Adrenal gland (tissue), 12 donors: ENCODE measurements around the gene CYTH3. TPM values are rescaled to one million over a fixed set of nuclear protein-coding genes. Genes with fewer than 3 reads are reported as not detected.

ENCODE experiments used
- DNase-seq, 7 donors: peaks; one replicate each; pipeline ENCODE4 v3.0.0-alpha.2; 2019 to 2020
- H3K27ac ChIP-seq, 5 donors: fragments of 200-600 bp; sonication (generic) in 4 of 5; 1 replicate in 3 of 5; 2 replicates in 2 of 5; pipeline versions ENCODE4 v1.5.1 to v1.8.0; 2016 to 2020; ENCODE audit warnings: mild to moderate bottlenecking in 1 of 5
- H3K27me3 ChIP-seq: fragments of 200-600 bp; 2 replicates; pipeline ENCODE4 v1.8.0; 2021
- H3K36me3 ChIP-seq, 2 donors: fragments of 200-600 bp; replicated peaks in 1 of 2; 1 replicate in 1 of 2; 2 replicates in 1 of 2; pipeline versions ENCODE4 v1.5.1 to v1.8.0; 2018 to 2022
- H3K4me1 ChIP-seq, 2 donors: fragments of 200-600 bp; replicated peaks in 1 of 2; 1 replicate in 1 of 2; 2 replicates in 1 of 2; pipeline versions ENCODE4 v1.5.1 to v1.8.0; 2018 to 2021
- H3K4me3 ChIP-seq, 4 donors: fragments of 200-600 bp; sonication (generic) in 3 of 4; one replicate each; pipeline ENCODE4 v1.5.1; 2016 to 2018
- H3K9me3 ChIP-seq, 3 donors: fragments of 200-600 bp; sonication (generic) in 1 of 3; replicated peaks in 1 of 3; 1 replicate in 2 of 3; 2 replicates in 1 of 3; pipeline versions ENCODE4 v1.5.1 to v1.8.0; 2016 to 2021
- CTCF ChIP-seq, 6 experiments: fragments of 450-650 bp in 4 of 6; fragments of 200-600 bp in 2 of 6; sonication (generic) in 1 of 6; IDR thresholded peaks; 1 replicate in 5 of 6; 2 replicates in 1 of 6; pipeline versions ENCODE4 v1.5.1 to v1.8.0; 2016 to 2021; ENCODE audit warnings: antibody characterized with exemption in 6 of 6, mild to moderate bottlenecking in 2 of 6, moderate library complexity in 1 of 6
- POLR2A ChIP-seq, 2 donors: fragments of 450-650 bp; IDR thresholded peaks; one replicate each; pipeline ENCODE4 v1.6.1; 2017; ENCODE audit warnings: antibody characterized with exemption in 2 of 2, mild to moderate bottlenecking in 2 of 2, moderate library complexity in 1 of 2
- WGBS, 4 donors: extraction: QIAGEN DNeasy Blood & Tissue Kit in 2 of 4; methylation state at CpG; one replicate each; pipeline versions ENCODE4 v1.1.5 to v1.1.7; 2013 to 2017; 5-methylcytosine and 5-hydroxymethylcytosine counted together
- intact Hi-C, 2 donors: fragments of 100-400 bp; cut with DNase I; formaldehyde crosslinking; loops; one replicate each; pipeline versions ENCODE4 v1.14.1 to v1.15.0; 2022 to 2023
- polyA plus RNA-seq, 3 donors: library from polyadenylated mRNA; stranded (reverse); fragments of 200-250 nt in 2 of 3; fragments of 350-450 nt in 1 of 3; fragmentation: Illumina TruSeq in 1 of 3; extraction: RNeasy Lipid Tissue Mini Kit (QIAGEN cat#74804) in 1 of 3; gene quantifications; one replicate each; pipeline ENCODE4 v1.2.3, GENCODE V29; 2013 to 2014
- total RNA-seq, 9 donors: library from RNA; depleted of rRNA in 4 of 9; stranded (reverse); fragments of >200 nt in 4 of 9; fragments of 120-200 nt in 1 of 9; fragmentation: NEBNext Ultra II Directional in 1 of 9; extraction: Animal tissue kit (Norgen Biotek cat#: 25700) in 1 of 9; gene quantifications; one replicate each; pipeline versions ENCODE4 v1.1.0 to v1.2.4, GENCODE V29; 2013 to 2023
- donor health status: healthy with polysubstance abuse.
- donor health status: Bipolar disorder and iron deficiency.
- donor health status: DM: yes; HTN: yes; CAD: no.
- donor health status: DM: no; HTN: no; CAD: no.
- donor health status: DM: no; HTN: no; CAD: no.
- donor health status: DM: yes; HTN: yes; CAD: no.

Gene CYTH3
- total and polyA plus RNA-seq, 12 donors = 7.9 to 34.3 (median 17.0) TPM

- Histone ChIP-seq H3K27me3 (no peaks in the 10 kb centered on the region), H3K27ac (no peak overlapping the region), H3K4me3 (no peak overlapping the region), H3K9me3 (no peaks in the 10 kb centered on the region), H3K36me3 (no peaks in the 10 kb centered on the region), H3K4me1 (peaks cover 0 to 34% of the 10 kb centered on the region in 2 donors)
- DNase-seq = no peak
- intact Hi-C loops = no loop called here
- WGBS, 4 donors = 93 to 98% (median 97%) methylated on average over 5 of the region's 5 CpGs
- TF ChIP-seq CTCF (IDR thresholded peaks at IDR 0.05) (no peak), POLR2A (IDR thresholded peaks at IDR 0.05) (no peak)
Observed at GRCh38 chr7:6242561-6242960, 29.9 kb downstream of the CYTH3 start.

- no peaks in the 10 kb centered on the region for H3K9me3 ChIP-seq
- H3K4me3 ChIP-seq = no peak overlapping the region
- H3K36me3 ChIP-seq = no peaks in the 10 kb centered on the region
- TF ChIP-seq POLR2A (IDR thresholded peaks at IDR 0.05) (no peak), CTCF (IDR thresholded peaks at IDR 0.05) (no peak)
- no peaks in the 10 kb centered on the region for H3K27me3 ChIP-seq
- H3K27ac ChIP-seq = no peak overlapping the region
- no peak for DNase-seq
- intact Hi-C loops = no loop called here
- peaks cover 0 to 27% of the 10 kb centered on the region in 2 donors for H3K4me1 ChIP-seq
- WGBS, 4 donors = 95 to 99% (median 98%) methylated on average over 4 of the region's 4 CpGs
Observed at GRCh38 chr7:6241607-6241973, 30.8 kb downstream of the CYTH3 start.

GRCh38 chr7:6238309-6238925 is 34.0 kb downstream of the CYTH3 start:
- peaks cover 0 to 14% of the 10 kb centered on the region in 2 donors for H3K4me1 ChIP-seq
- H3K36me3 ChIP-seq = no peaks in the 10 kb centered on the region
- no peak for TF ChIP-seq CTCF (IDR thresholded peaks at IDR 0.05)
- no peak for TF ChIP-seq POLR2A (IDR thresholded peaks at IDR 0.05)
- intact Hi-C loops = no loop called here
- H3K4me3 ChIP-seq = no peak overlapping the region
- 92 to 95% (median 93%) methylated on average over 5 of the region's 5 CpGs for WGBS, 4 donors
- H3K9me3 ChIP-seq = no peaks in the 10 kb centered on the region
- no peak overlapping the region for H3K27ac ChIP-seq
- no peak for DNase-seq
- no peaks in the 10 kb centered on the region for H3K27me3 ChIP-seq

- no peak for DNase-seq
- TF ChIP-seq POLR2A (IDR thresholded peaks at IDR 0.05) (no peak), CTCF (IDR thresholded peaks at IDR 0.05) (no peak)
- peaks cover 0 to 14% of the 10 kb centered on the region in 2 donors for H3K4me1 ChIP-seq
- 71 to 81% (median 78%) methylated on average over 3 of the region's 3 CpGs for WGBS, 4 donors
- intact Hi-C loops = no loop called here
- H3K36me3 ChIP-seq = no peaks in the 10 kb centered on the region
- H3K27me3 ChIP-seq = no peaks in the 10 kb centered on the region
- H3K4me3 ChIP-seq = no peak overlapping the region
- H3K9me3 ChIP-seq = no peaks in the 10 kb centered on the region
- H3K27ac ChIP-seq = no peak overlapping the region
Observed at GRCh38 chr7:6237730-6238129, 34.7 kb downstream of the CYTH3 start.
